Endothelial cell (in vitro differentiated cells): ENCODE measurements around the gene FAT2. TPM values are rescaled to one million over a fixed set of nuclear protein-coding genes. Genes with fewer than 3 reads are reported as not detected.
"Not testable (repeated sequence)": the region's sequence is repeated elsewhere in the genome, so short reads cannot be mapped to it uniquely, and the experiment has no call there.

Source experiments
- DNase-seq: peaks from one replicate; pipeline ENCODE4 v3.0.0; 2021; ENCODE audit warnings: low spot score
- H3K27ac Mint-ChIP-seq: one replicate; pipeline ENCODE4 v1.8.0; 2021; ENCODE audit warnings: mixed read lengths, inconsistent platforms; ENCODE audit not compliant: unreplicated experiment
- H3K27me3 Mint-ChIP-seq: one replicate; pipeline ENCODE4 v1.8.0; 2021; ENCODE audit warnings: mild to moderate bottlenecking, moderate library complexity, mixed read lengths, inconsistent platforms; ENCODE audit not compliant: unreplicated experiment
- H3K36me3 Mint-ChIP-seq: one replicate; pipeline ENCODE4 v1.8.0; 2021; ENCODE audit warnings: mild to moderate bottlenecking, low read depth, mixed read lengths, inconsistent platforms; ENCODE audit not compliant: unreplicated experiment
- H3K4me1 Mint-ChIP-seq: one replicate; pipeline ENCODE4 v1.8.0; 2021; ENCODE audit warnings: mild to moderate bottlenecking, mixed read lengths, inconsistent platforms; ENCODE audit not compliant: unreplicated experiment
- H3K4me3 Mint-ChIP-seq: one replicate; pipeline ENCODE4 v1.8.0; 2021; ENCODE audit warnings: mild to moderate bottlenecking, mixed read lengths, inconsistent platforms; ENCODE audit not compliant: unreplicated experiment
- H3K9me3 Mint-ChIP-seq: one replicate; pipeline ENCODE4 v1.8.0; 2021; ENCODE audit warnings: mixed read lengths, inconsistent platforms; ENCODE audit not compliant: unreplicated experiment
- CTCF ChIP-seq: fragments of 200-600 bp; sonication (generic); IDR thresholded peaks from one replicate; pipeline ENCODE4 v1.5.0; 2021; ENCODE audit warnings: antibody characterized with exemption; ENCODE audit not compliant: unreplicated experiment
- total RNA-seq: library from RNA; stranded (reverse); fragmentation: NEBNext Ultra II Directional; extraction: Animal tissue kit (Norgen Biotek cat#: 25700); gene quantifications from one replicate; pipeline ENCODE4 v1.2.1, GENCODE V29; 2021; ENCODE audit not compliant: unreplicated experiment

The FAT2 gene
- total RNA-seq, 1 donor from 2014 or later, result 0.13 TPM

DNA sequence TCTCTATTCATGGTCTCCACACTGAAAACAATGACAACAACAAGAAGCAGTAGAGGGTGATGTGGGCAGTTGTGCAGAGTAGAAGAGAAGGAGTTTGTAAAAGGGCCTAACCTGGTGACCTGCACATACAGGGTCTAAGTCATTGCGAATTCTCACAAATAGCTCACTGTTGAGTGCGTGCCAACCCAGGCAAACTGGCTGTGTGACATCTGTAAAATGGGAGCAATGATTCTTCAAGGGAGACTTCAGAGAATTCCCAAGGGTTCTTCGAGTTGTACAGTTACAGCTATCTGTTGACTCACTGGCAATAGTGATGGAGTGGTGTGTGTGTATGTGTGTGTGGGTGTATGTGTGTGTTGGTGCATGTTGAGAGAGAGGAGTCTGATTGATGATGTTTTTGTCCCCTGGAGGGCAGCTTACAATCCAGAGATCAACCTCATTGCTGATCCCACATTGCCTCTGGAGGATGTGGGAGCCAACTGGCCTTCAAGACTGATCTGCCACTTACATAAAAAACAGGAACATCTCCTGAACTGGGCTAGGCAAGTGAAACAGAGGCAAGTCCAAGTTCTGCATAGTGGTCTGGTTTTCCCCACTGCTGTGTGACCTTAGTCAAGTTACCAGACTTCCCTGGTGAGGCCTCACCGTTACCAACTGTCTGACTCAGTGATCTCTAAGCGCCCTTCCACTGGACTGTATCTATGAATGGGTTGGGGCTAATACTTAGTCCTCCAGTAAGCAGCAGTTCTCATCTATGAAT is 3.2 kb downstream of the FAT2 start:
- Mint-ChIP-seq H3K4me1 (no peaks in the 10 kb centered on the region), H3K27ac (no peak overlapping the region), H3K36me3 (no peaks in the 10 kb centered on the region), H3K4me3 (no peak overlapping the region), H3K27me3 (peaks cover 4% of the 10 kb centered on the region), H3K9me3 (no peaks in the 10 kb centered on the region)
- no peak for DNase-seq
- no peak for TF ChIP-seq CTCF

DNA sequence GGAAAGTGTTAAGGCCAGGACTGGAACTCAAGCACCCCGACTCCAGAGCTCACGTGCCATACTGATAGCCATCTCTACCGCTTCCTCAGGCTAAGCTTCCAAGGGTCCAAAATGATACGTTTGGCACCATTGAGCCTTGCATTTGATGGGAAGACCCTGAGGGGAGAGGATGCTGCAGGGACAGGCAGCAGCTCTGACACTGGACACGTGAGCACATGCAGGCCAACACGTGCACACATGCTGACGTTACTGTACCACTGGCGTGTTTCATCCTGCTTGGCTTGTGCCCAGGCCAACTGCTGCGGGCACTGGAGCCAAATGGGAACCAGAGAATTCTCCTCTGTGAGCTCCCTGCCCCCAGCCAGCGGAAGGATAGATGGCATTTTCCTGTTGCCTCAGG is 5.2 kb downstream of the FAT2 start:
- H3K4me1 Mint-ChIP-seq, result no peaks in the 10 kb centered on the region
- no peak for TF ChIP-seq CTCF
- no peak for DNase-seq

GRCh38 chr5:151585344-151585743 is 5.8 kb downstream of the FAT2 start:
- DNase-seq, H3K27me3 Mint-ChIP-seq, H3K9me3 Mint-ChIP-seq, H3K4me3 Mint-ChIP-seq, H3K27ac Mint-ChIP-seq, H3K4me1 Mint-ChIP-seq, H3K36me3 Mint-ChIP-seq: not testable (repeated sequence)

More for the DNA sequence above, 5.2 kb downstream of the FAT2 start:
- H3K4me3 Mint-ChIP-seq, result no peak overlapping the region
- peaks cover 5% of the 10 kb centered on the region for H3K27me3 Mint-ChIP-seq
- no peaks in the 10 kb centered on the region for H3K9me3 Mint-ChIP-seq
- H3K36me3 Mint-ChIP-seq, result no peaks in the 10 kb centered on the region
- H3K27ac Mint-ChIP-seq, result no peak overlapping the region

DNA sequence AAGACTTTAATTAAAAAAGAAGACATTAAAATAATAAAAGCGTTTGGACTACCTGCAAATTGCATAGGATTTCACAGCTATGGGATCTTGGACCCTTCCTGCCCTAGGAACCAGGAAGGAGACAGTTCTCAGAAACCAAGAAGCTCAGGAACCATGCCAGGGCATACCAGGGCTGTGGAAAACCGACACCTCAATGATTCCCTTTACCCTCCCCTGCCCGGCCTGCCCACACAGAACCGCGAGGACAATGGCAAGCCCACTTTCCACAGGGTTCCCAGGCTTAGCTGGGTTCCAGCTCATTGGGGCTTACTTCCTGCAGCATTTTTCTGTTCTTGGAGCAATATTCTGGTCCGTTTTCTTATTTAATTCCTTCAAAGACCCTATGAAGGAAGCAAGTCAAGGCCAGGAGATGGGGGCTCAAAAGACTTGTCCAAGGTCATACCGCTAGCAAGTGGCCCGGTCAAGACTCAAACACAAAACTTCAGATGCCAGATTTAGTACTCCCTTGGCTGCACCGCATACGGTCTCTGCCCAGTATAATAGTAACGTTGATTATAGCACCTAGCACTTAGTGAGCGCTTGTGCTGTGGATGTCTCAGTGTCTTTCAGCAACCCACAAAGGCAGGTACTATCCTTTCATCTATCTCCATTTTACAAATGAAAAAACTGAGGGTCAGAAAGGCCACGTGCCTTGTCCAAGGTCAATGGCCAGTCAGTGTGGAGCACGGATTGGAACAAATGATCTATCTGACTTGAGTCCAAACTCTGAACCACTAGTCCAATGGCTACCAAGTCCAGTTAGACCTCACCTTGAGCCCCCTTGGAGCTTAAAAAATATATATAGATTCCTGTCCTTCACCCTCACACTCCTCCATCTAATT is 6.8 kb downstream of the FAT2 start:
- H3K4me1 Mint-ChIP-seq, result no peaks in the 10 kb centered on the region
- no peaks in the 10 kb centered on the region for H3K36me3 Mint-ChIP-seq
- peaks cover 2% of the 10 kb centered on the region for H3K27me3 Mint-ChIP-seq
- TF ChIP-seq CTCF, result no peak
- no peak for DNase-seq
- no peak overlapping the region for H3K27ac Mint-ChIP-seq
- no peak overlapping the region for H3K4me3 Mint-ChIP-seq
- no peaks in the 10 kb centered on the region for H3K9me3 Mint-ChIP-seq

GRCh38 chr5:151581812-151582583 is 9.1 kb downstream of the FAT2 start:
- TF ChIP-seq CTCF, result no peak
- DNase-seq, result no peak
- no peaks in the 10 kb centered on the region for H3K9me3 Mint-ChIP-seq
- peaks cover 2% of the 10 kb centered on the region for H3K27me3 Mint-ChIP-seq
- peaks cover 13% of the 10 kb centered on the region for H3K4me1 Mint-ChIP-seq
- H3K36me3 Mint-ChIP-seq, result no peaks in the 10 kb centered on the region
- no peak overlapping the region for H3K4me3 Mint-ChIP-seq
- H3K27ac Mint-ChIP-seq, result no peak overlapping the region
